NCI-H2196 treated with DMSO at 0.1 percent for 48 hours (cell line): Measurements from ENCODE around the gene SYNDIG1.

Experiments
- DNase-seq: peaks from one replicate; lab custom pipeline; 2025; ENCODE audit not compliant: unreplicated experiment; lab: John Stamatoyannopoulos, UW

Gene SYNDIG1

GRCh38 chr20:24651171-24651975 lies 181.9 kb downstream of the SYNDIG1 start:
- no peak for DNase-seq

- no peak for DNase-seq
Measured at GRCh38 chr20:24651976-24652345, 182.5 kb downstream of the SYNDIG1 start.

- DNase-seq: no peak
Measured at GRCh38 chr20:24653306-24653705, 183.9 kb downstream of the SYNDIG1 start.

- no peak for DNase-seq
Measured at GRCh38 chr20:24654425-24654824, 185.0 kb downstream of the SYNDIG1 start.

GRCh38 chr20:24656391-24656790 lies 187.0 kb downstream of the SYNDIG1 start:
- no peak for DNase-seq

- no peak for DNase-seq
Measured at GRCh38 chr20:24657196-24657595, 187.8 kb downstream of the SYNDIG1 start.

- no peak for DNase-seq
Measured at GRCh38 chr20:24657878-24658620, 188.6 kb downstream of the SYNDIG1 start.

GRCh38 chr20:24658920-24659660 lies 189.7 kb downstream of the SYNDIG1 start:
- no peak for DNase-seq

GRCh38 chr20:24659835-24660234 lies 190.4 kb downstream of the SYNDIG1 start:
- DNase-seq: no peak

- DNase-seq: no peak
Measured at GRCh38 chr20:24660651-24661050, 191.2 kb downstream of the SYNDIG1 start.

- DNase-seq: no peak
Measured at GRCh38 chr20:24661255-24661654, 191.8 kb downstream of the SYNDIG1 start.

GRCh38 chr20:24662322-24662721 lies 192.9 kb downstream of the SYNDIG1 start:
- DNase-seq: no peak

GRCh38 chr20:24662752-24663365 lies 193.4 kb downstream of the SYNDIG1 start:
- no peak for DNase-seq

GRCh38 chr20:24663496-24663895 lies 194.1 kb downstream of the SYNDIG1 start:
- no peak for DNase-seq

- DNase-seq: no peak
Measured at GRCh38 chr20:24664266-24664986, 195.0 kb downstream of the SYNDIG1 start.

GRCh38 chr20:24665196-24665595 lies 195.8 kb downstream of the SYNDIG1 start:
- no peak for DNase-seq

- DNase-seq: no peak
Measured at GRCh38 chr20:24665741-24666191, 196.3 kb downstream of the SYNDIG1 start.

- DNase-seq: no peak
Measured at GRCh38 chr20:24667689-24668383, 198.4 kb downstream of the SYNDIG1 start.

- DNase-seq: no peak
Measured at GRCh38 chr20:24668384-24668702, 198.9 kb downstream of the SYNDIG1 start.

GRCh38 chr20:24668791-24669190 lies 199.4 kb downstream of the SYNDIG1 start:
- DNase-seq: no peak
